PC-3 (cell line): ENCODE measurements around the gene ULK4. TPM values are rescaled to one million over a fixed set of nuclear protein-coding genes. Genes with fewer than 3 reads are reported as not detected.

Source experiments
- ATAC-seq: fragments of 200-7000 bp; cut with Tn5 transposase; 2 replicates; pipeline ENCODE4 v1.9.1; 2020; ENCODE audit warnings: mild to moderate bottlenecking, moderate library complexity
- BruUV-seq: library from RNA; stranded (reverse); fragments of 400-500 nt; replicated peaks from 2 replicates; lab custom pipeline; 2021; lab: Mats Ljungman, UMichigan
- CTCF ChIA-PET: fragments of 300-600 bp; sonication (Branson Sonifier 250); formaldehyde crosslinking; loops from one replicate; lab custom pipeline; 2022; ENCODE audit warnings: antibody characterized with exemption; lab: Charles Lee
- POLR2A ChIA-PET: fragments of 300-600 bp; sonication (Branson Sonifier 250); formaldehyde crosslinking; loops from one replicate; lab custom pipeline; 2022; ENCODE audit warnings: antibody characterized with exemption; ENCODE audit not compliant: unreplicated experiment; lab: Charles Lee
- DNase-seq: peaks from one replicate; pipeline ENCODE4 v3.0.0-alpha.2; 2015
- H2AFZ ChIP-seq: fragments of 300-600 bp; sonication (generic); 2 replicates; pipeline ENCODE4 v1.6.0; 2016; ENCODE audit warnings: antibody characterized with exemption, low read length
- H3F3A ChIP-seq: fragments of 300-600 bp; sonication (generic); one replicate; pipeline ENCODE4 v1.6.0; 2017; ENCODE audit warnings: antibody characterized with exemption, low read length, control low read depth, mild to moderate bottlenecking; ENCODE audit not compliant: unreplicated experiment
- H3K27ac ChIP-seq: fragments of 300-600 bp; sonication (generic); 2 replicates; pipeline ENCODE4 v1.5.1; 2016; ENCODE audit warnings: mild to moderate bottlenecking, low read length
- H3K27me3 ChIP-seq: fragments of 300-600 bp; sonication (generic); 2 replicates; pipeline ENCODE4 v1.6.1; 2016; ENCODE audit warnings: low read length, mixed read lengths
- H3K36me3 ChIP-seq: fragments of 300-600 bp; sonication (generic); 2 replicates; pipeline ENCODE4 v1.6.1; 2016; ENCODE audit warnings: low read depth, mixed run types, low read length, mixed read lengths
- H3K4me1 ChIP-seq: fragments of 300-600 bp; sonication (generic); 2 replicates; pipeline ENCODE4 v1.5.1; 2016; ENCODE audit warnings: low read length; ENCODE audit not compliant: insufficient read depth
- H3K4me2 ChIP-seq: fragments of 300-600 bp; sonication (generic); 2 replicates; pipeline ENCODE4 v1.6.0; 2016; ENCODE audit warnings: low read length
- H3K4me3 ChIP-seq: fragments of 300-600 bp; sonication (generic); 2 replicates; pipeline ENCODE4 v1.5.1; 2016; ENCODE audit warnings: mild to moderate bottlenecking, low read length, mixed read lengths
- H3K79me2 ChIP-seq: fragments of 300-600 bp; sonication (generic); 2 replicates; pipeline ENCODE4 v1.6.1; 2017; ENCODE audit warnings: low read length, mixed read lengths
- H3K9ac ChIP-seq: fragments of 300-600 bp; sonication (generic); 2 replicates; pipeline ENCODE4 v1.6.0; 2016; ENCODE audit warnings: mild to moderate bottlenecking, low read length
- H3K9me2 ChIP-seq: fragments of 300-600 bp; sonication (generic); replicated peaks from 2 replicates; pipeline ENCODE4 v1.6.1; 2016; ENCODE audit warnings: mixed run types, low read length, mixed read lengths
- H3K9me3 ChIP-seq: fragments of 300-600 bp; sonication (generic); 2 replicates; pipeline ENCODE4 v1.6.1; 2016; ENCODE audit warnings: low read length, mixed read lengths
- H4K20me1 ChIP-seq: fragments of 300-600 bp; sonication (generic); 2 replicates; pipeline ENCODE4 v1.6.1; 2016; ENCODE audit warnings: low read length, mixed read lengths
- EZH2 ChIP-seq: fragments of 300-600 bp; sonication (generic); IDR thresholded peaks from one replicate; pipeline ENCODE4 v1.6.1; 2017; ENCODE audit warnings: antibody characterized with exemption, mild to moderate bottlenecking, low read length; ENCODE audit not compliant: unreplicated experiment
- EZH2phosphoT487 ChIP-seq: fragments of 300-600 bp; sonication (generic); IDR thresholded peaks from 2 replicates; pipeline ENCODE4 v1.6.1; 2018; ENCODE audit warnings: mild to moderate bottlenecking, antibody characterized with exemption, low read length, borderline replicate concordance
- intact Hi-C: fragments of 100-400 bp; cut with micrococcal nuclease; formaldehyde crosslinking; loops from 2 replicates; pipeline ENCODE4 v1.9.0; 2023
- total RNA-seq: library from RNA; depleted of rRNA; stranded (reverse); fragments of >200 nt; gene quantifications from 2 replicates; pipeline ENCODE4 v1.2.3, GENCODE V29; 2014
- TF ChIP-seq, protein P1 (sequence below): fragments of 300-600 bp; sonication (generic); conservative IDR thresholded peaks from 2 replicates; pipeline ENCODE4 v1.5.1; 2017; ENCODE audit warnings: antibody characterized with exemption, low read depth, mild to moderate bottlenecking, low read length

Gene ULK4
- total RNA-seq, 1 experiment from 2014 or later = 4.8 TPM

DNA sequence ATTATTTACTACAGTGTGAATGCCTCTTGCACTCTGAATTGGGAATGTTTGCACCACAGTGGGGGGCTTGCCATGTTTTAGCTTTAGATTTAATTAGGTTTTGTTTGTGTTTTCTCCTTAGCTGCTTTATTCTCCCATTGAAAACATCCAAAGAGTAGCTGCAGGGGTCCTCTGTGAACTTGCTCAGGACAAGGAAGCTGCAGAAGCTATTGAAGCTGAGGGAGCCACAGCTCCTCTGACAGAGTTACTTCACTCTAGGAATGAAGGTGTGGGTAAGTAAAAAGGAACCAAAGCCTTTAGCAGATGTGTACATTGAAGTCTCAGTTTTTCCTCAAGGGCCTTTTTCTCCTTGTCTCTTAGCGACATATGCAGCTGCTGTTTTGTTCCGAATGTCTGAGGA, 725.7 kb downstream of the ULK4 start:
- no peak for DNase-seq
- peaks cover 87% of the 10 kb centered on the region for H3K36me3 ChIP-seq
- no peaks in the 10 kb centered on the region for H3K4me1 ChIP-seq
- H3K4me2 ChIP-seq = no peak overlapping the region
- CTCF ChIA-PET = no interaction called here
- H3K27ac ChIP-seq = no peak overlapping the region
- no peak for ATAC-seq
- POLR2A ChIA-PET = no interaction called here
- peaks cover 22% of the 10 kb centered on the region for H4K20me1 ChIP-seq
- no peak overlapping the region for H3K9ac ChIP-seq
- H3K79me2 ChIP-seq = no peaks in the 10 kb centered on the region
- H3F3A ChIP-seq = no peaks in the 10 kb centered on the region
- BruUV-seq = no TSS peak
- no peak overlapping the region for H3K4me3 ChIP-seq
- no peak overlapping the region for H2AFZ ChIP-seq
- intact Hi-C loops = no loop called here
- H3K9me3 ChIP-seq = no peaks in the 10 kb centered on the region
- no peaks in the 10 kb centered on the region for H3K9me2 ChIP-seq
- H3K27me3 ChIP-seq = no peaks in the 10 kb centered on the region
- no peak for TF ChIP-seq EZH2
- TF ChIP-seq EZH2phosphoT487 = no peak
- TF ChIP-seq, protein P1, sequence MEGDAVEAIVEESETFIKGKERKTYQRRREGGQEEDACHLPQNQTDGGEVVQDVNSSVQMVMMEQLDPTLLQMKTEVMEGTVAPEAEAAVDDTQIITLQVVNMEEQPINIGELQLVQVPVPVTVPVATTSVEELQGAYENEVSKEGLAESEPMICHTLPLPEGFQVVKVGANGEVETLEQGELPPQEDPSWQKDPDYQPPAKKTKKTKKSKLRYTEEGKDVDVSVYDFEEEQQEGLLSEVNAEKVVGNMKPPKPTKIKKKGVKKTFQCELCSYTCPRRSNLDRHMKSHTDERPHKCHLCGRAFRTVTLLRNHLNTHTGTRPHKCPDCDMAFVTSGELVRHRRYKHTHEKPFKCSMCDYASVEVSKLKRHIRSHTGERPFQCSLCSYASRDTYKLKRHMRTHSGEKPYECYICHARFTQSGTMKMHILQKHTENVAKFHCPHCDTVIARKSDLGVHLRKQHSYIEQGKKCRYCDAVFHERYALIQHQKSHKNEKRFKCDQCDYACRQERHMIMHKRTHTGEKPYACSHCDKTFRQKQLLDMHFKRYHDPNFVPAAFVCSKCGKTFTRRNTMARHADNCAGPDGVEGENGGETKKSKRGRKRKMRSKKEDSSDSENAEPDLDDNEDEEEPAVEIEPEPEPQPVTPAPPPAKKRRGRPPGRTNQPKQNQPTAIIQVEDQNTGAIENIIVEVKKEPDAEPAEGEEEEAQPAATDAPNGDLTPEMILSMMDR = no peak

DNA sequence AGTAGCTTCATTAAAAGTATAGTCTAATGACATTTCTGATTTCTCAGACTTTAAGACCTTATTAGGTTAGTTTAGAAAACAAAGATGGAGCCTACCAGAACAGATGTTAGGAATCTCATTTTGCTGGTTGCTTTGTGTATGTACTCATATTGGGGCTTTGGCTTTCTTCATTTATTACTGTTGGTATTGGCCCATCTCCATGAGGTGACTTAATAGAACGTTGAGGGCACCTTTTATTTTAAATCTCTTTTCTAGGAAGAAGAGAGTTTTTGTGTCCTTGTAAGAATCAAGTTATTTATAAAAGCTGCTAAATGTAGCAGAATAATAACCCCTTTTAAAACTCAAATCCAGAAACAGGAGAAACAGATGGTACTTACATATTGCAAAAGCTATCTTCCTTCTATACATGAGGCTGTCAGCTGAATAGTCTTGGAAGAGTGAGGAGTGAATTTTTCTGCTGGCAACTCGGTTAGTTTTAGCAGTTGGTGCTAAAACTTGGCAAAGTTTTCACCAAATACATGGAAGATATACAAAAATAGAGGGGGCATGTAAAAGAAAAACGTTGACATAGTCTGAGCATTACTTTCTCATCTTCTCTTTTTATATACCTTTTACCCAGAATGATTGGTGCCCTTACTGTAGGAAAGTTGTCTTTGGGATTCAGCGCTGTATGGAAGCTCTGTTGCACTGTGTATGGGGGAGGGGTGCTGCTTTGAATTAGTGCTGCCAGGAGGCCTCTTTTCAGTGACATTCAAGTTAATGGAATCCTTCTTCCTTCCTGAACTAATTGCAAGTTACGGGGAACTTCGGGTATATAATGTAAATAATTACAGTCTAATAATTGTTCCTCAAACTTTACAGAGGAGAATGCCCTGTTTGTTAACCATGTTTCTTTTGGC, 726.8 kb downstream of the ULK4 start:
- ChIA-PET CTCF (no interaction called here), POLR2A (no interaction called here)
- TF ChIP-seq, protein P1 = no peak
- TF ChIP-seq EZH2 (no peak), EZH2phosphoT487 (no peak)
- Histone ChIP-seq H3K27ac (no peak overlapping the region), H4K20me1 (peaks cover 28% of the 10 kb centered on the region), H3K9ac (no peak overlapping the region), H3K4me2 (no peak overlapping the region), H3K9me3 (no peaks in the 10 kb centered on the region), H3K4me3 (no peak overlapping the region), H2AFZ (no peak overlapping the region), H3K27me3 (no peaks in the 10 kb centered on the region), H3K4me1 (no peaks in the 10 kb centered on the region), H3F3A (no peaks in the 10 kb centered on the region), H3K9me2 (no peaks in the 10 kb centered on the region), H3K36me3 (peaks cover 85% of the 10 kb centered on the region), H3K79me2 (peaks cover 7% of the 10 kb centered on the region; the same call in 1 of the 2 replicates)
- intact Hi-C loops = no loop called here
- BruUV-seq = no TSS peak
- ATAC-seq (peak; percentile 85), DNase-seq (peak; percentile 39)
